Kidney tubule cell (primary cell): ENCODE measurements around the gene ANGEL1.

Experiments used
- DNase-seq: peaks from one replicate; pipeline ENCODE4 v3.0.0-alpha.2; 2018; ENCODE audit warnings: low spot score

The ANGEL1 gene

GRCh38 chr14:76820700-76821099 is 8.0 kb upstream of the ANGEL1 start:
- no peak for DNase-seq

DNA sequence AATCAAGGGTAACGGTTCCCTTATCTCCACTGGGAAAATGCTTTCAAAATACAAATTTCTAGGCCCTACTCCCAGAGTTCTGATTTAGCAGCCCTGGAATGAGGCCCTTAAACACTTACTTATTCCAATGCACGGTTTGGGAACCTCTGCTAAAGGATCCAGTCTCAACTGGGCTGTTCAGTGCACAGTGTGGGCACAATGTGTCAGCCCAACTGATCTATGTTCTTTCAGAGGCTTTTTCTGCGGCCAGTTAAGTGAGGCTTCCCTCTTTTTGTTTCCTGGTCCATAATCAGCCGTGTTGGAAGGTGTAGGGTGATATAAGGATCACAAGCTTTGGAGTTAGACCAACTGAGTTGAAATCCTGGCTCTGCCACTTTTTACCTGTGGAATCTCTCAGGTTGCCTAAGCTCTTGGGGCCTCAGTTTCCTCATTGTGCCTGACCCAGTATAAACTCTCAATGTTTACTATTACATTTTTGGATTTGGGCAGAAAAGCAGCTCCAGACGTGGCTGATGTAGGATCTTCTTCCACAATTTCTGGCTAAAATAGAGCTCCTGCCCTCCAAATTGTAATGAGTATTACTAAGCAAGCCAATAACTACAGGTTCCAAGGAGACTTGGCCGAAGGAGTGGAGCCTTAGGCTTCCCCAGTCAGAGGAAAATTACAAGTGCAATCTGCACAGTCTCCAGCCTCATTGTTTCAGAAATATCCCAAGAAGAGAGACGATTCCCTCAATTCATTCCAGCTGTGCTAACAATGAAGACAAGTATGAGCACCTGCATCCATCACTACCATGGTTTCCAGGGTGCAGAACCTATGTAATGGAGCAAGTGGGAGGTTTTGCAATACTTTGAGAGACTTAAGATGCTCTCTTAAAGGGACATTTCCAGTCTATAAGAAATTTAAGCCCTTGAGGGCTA is 2.3 kb upstream of the ANGEL1 start:
- DNase-seq = no peak

GRCh38 chr14:76812093-76812421 is 625 bp downstream of the ANGEL1 start:
- peak; percentile 23 for DNase-seq

GRCh38 chr14:76811561-76811960 is 1.1 kb downstream of the ANGEL1 start:
- peak; percentile 22 for DNase-seq

DNA sequence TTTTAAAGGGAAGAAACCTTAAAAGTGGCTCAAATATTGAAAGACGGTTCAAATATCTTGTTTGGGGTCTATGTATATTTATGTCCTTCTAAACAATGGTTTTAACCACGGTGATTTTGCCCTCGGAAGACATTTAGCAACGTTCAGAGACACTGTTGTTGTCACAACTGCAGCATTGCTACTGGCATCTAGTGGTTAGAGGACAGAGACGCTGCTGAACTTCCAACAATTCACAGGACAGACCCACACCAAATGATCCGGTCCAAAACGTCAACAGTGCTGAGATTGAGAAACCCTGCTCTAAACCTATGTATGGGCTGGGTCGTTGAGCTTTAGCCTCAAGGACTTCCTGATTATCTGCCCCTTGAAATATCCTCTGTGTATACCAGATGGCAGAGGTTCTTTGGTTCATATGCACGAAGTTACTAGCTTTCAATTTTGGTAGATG is 1.7 kb downstream of the ANGEL1 start:
- DNase-seq = peak; percentile 30

DNA sequence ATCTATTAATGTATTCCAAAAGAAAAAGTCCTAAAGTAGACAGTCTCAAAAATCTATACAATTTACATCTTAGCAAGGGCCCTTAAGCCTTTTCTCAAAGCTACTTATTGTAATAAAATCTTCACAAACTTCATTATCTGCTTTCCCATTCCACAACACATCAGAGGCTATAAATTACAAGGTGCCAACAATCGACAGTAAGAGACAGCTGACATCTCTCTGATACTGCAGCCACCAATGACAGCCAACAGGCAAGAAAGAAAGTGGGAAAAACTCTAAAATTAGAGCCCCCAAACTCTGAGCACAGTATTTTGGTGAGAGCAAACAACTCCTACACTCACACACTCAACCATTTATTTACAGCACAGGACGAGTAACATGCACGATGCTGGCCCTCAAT is 2.2 kb downstream of the ANGEL1 start:
- no peak for DNase-seq

DNA sequence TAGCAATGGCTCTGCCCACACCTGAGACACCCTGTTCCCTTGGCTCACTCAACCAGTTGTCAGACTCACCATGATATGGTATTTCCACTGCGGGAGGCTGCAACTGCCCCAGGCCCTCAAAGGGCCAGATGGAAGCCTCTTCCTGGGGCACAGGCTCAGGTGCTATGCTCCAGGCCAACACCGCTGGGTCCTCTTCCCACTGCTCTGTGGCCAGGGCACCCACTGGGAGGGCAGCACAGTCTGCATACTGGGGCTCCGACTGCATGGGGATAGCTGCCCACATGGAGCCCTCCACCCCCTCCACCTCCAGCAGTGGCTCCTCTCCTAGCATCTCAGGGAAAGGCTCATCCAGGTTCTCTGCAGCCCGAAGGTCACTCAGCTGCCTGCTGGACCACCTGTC is 3.7 kb downstream of the ANGEL1 start:
- no peak for DNase-seq

DNA sequence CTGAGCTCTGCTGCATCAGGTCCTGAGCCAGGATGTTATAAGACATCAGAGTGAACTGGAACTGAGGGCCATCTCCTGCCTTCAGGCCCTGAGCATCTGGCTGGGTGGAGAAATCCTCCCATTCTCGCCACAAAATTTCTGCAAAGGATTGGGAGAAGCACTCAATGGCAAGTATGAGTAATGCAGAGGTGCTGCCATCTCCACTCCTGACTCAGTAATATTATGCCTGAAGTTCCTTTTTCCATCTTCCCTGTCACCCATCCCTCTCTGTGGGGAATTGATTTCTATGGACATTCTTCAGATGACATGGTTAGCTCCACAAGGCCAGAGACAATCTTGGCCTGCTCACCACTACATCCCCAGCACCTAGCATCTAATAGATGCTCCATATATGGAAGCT is 4.7 kb downstream of the ANGEL1 start:
- DNase-seq = no peak

- no peak for DNase-seq
Measured at GRCh38 chr14:76806446-76806845, 6.2 kb downstream of the ANGEL1 start.

DNA sequence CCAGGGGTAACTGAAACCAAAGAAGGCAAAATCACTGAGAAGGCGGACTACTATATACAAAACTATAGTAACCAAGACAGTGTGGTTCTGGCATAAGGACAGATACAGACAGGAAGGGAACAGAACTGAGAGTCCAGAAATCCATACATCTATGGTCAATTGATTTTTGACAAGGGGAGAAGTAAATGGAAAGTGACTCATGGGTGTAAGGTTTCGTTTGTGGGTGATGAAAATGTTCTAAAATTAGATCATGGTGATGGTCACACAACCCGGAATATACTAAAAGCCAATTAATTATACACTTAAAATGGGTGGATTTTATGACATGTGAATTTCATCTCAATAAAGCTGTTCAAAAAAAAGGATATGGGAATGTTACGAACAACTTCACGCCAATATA is 18.7 kb downstream of the ANGEL1 start:
- no peak for DNase-seq

DNA sequence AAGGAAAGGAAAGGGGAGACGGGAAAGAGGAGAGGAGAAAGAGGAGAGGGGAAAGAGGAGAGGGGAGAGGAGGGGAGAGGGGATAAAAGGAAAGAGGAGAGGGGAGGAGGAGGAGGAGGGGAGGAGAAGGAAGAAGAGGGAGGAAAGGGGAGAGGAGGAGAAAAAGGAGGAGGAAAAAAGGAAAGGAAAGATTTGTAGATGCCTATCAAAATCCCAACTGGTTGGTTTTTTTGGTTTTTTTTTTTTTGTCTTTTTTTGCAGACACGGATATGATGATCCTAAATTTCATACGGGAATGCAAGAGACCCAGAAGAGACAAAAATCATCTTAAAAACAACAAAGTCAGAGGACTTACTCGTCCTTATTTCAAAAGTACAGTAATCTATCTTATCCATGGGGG is 19.4 kb downstream of the ANGEL1 start:
- no peak for DNase-seq

- DNase-seq = no peak
Measured at GRCh38 chr14:76792422-76792821, 20.3 kb downstream of the ANGEL1 start.

- DNase-seq = no peak
Measured at GRCh38 chr14:76786601-76787000, 26.1 kb downstream of the ANGEL1 start.

DNA sequence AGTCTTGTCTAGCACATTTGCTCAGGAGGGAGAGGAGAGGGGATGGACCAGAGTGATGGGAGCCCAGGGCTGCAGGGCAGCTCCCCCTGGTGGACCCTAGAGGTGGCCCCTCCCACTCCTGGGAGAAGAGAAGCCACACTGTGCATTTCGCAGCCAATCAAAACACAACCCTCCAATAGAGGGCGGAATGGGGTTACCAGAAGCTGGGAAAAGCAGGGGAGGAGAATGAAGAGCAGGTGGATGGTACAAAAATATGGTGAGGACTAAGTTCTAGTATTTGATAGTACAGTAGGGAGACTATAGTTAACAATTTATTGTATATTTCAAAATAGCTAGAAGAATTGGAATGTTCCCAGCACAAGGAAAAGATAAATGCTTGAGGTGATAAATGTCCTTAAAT is 27.8 kb downstream of the ANGEL1 start:
- DNase-seq = peak; percentile 62

DNA sequence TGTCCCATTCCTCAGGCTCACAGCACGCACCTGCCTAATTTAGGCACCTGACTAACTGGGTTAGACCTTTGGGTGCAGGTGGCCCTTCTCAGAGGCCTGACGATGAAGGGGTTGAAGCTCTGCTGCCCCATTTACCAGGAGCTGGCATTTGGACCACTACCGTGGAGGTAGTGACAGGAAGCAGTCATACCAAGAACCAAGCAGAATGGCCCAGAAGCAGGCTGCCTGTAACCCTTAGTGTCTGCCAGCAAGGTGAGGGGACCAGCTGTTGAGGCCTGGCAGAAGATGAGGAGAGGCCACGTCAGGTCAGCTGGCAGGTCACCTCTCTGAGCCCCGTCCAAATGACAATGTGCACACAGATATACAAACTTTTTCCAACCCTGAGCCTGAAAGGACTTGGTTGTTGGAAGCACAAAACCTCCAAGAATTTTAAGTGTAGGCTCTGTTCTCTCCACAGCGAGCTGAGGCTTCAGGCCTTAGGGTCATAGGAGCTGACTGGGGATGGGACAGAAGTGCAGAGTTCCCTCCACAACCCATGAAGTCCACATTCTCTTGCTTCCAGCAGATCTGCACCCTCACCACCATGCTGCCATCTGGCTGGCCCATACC is 28.3 kb downstream of the ANGEL1 start:
- no peak for DNase-seq

GRCh38 chr14:76782885-76783566 is 29.7 kb downstream of the ANGEL1 start:
- no peak for DNase-seq

GRCh38 chr14:76782115-76782884 is 30.4 kb downstream of the ANGEL1 start:
- DNase-seq = no peak

DNA sequence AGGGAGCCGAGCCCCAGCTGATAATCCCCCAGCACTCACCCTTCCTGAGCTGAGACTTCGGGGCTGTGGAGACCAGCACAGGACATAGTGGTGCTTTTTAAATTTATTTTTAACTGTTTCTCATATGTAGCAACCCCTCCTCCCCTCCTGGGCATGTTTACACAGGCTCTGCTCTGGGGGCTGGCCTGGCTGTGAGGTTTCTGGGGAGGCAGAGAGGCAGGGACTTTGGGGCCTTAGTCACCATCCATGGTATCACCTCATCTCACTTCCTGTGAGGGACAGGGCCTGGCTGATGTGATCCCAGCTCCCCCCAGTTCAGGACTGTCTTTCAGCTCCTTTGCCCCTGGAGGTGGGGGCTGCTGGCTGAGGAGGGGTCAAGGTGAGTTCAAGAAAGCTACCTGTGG is 31.0 kb downstream of the ANGEL1 start:
- DNase-seq = no peak

- no peak for DNase-seq
Measured at GRCh38 chr14:76780875-76781647, 31.6 kb downstream of the ANGEL1 start.

DNA sequence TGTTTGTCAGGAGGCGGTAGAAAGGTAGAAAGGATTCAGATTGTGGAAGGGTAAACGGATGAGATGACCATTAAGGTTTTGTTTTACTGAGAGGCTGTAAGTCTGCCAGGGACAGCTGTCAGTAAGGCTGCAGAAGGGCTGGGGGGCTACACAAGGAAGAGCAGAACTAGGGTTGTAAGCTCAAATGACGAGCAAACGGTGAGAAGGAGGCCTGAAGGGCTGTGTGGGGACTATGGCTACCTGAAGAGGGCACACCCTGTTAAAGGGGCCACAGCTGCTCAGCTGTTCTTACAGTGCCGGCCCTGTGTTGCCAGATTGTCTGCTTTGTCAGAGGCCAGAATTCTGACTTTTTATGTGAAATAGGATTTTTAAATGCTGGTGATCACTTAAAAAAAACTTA is 32.3 kb downstream of the ANGEL1 start:
- no peak for DNase-seq

- DNase-seq = no peak
Measured at GRCh38 chr14:76780058-76780345, 32.7 kb downstream of the ANGEL1 start.
